Suprapubic skin (tissue), 4 donors: ENCODE data around the gene CIAO2B. TPM values are rescaled to one million over a fixed set of nuclear protein-coding genes. Genes with fewer than 3 reads are reported as not detected.
A peak's percentile ranks its signal among the peaks of the same experiment; 100 is the strongest.

Source experiments
- DNase-seq, 2 donors: peaks; one replicate each; pipeline ENCODE4 v3.0.0-alpha.2; 2019; ENCODE audit warnings: low spot score in 2 of 2
- H3K27ac ChIP-seq: fragments of 200-600 bp; sonication (generic); one replicate; pipeline ENCODE4 v1.5.1; 2019
- H3K27me3 ChIP-seq: fragments of 200-600 bp; sonication (generic); one replicate; pipeline ENCODE4 v1.5.1; 2019
- H3K36me3 ChIP-seq: fragments of 200-600 bp; sonication (generic); one replicate; pipeline ENCODE4 v1.5.1; 2019
- H3K4me1 ChIP-seq: fragments of 200-600 bp; sonication (generic); one replicate; pipeline ENCODE4 v1.5.1; 2019
- H3K4me3 ChIP-seq: fragments of 200-600 bp; sonication (generic); one replicate; pipeline ENCODE4 v1.5.1; 2019; ENCODE audit warnings: mild to moderate bottlenecking
- H3K9me3 ChIP-seq: fragments of 200-600 bp; sonication (generic); one replicate; pipeline ENCODE4 v1.5.1; 2019
- EP300 ChIP-seq: sonication (generic); formaldehyde crosslinking; IDR thresholded peaks from one replicate; pipeline ENCODE4 v1.6.1; 2017; ENCODE audit warnings: antibody characterized with exemption
- POLR2A ChIP-seq, 2 donors: fragments of 450-650 bp; IDR thresholded peaks; one replicate each; pipeline ENCODE4 v1.6.1; 2017; ENCODE audit warnings: antibody characterized with exemption in 2 of 2, mild to moderate bottlenecking in 2 of 2, moderate library complexity in 2 of 2
- POLR2AphosphoS5 ChIP-seq, 3 donors: sonication (generic); formaldehyde crosslinking; IDR thresholded peaks; one replicate each; pipeline ENCODE4 v1.6.1; 2017; ENCODE audit warnings: antibody characterized with exemption in 3 of 3
- WGBS: methylation state at CpG from one replicate; pipeline ENCODE4 v1.1.5; 2018; 5-methylcytosine and 5-hydroxymethylcytosine counted together
- total RNA-seq, 4 donors: library from RNA; depleted of rRNA; stranded (reverse); fragments of >200 nt; gene quantifications; one replicate each; pipeline ENCODE4 v1.1.0, GENCODE V29; 2016
- TF ChIP-seq, protein P1 (sequence below), 2 donors: fragments of 200-600 bp in 1 of 2; fragments of 450-650 bp in 1 of 2; sonication (generic) in 1 of 2; IDR thresholded peaks; one replicate each; pipeline ENCODE4 v1.5.1; 2016 to 2019; ENCODE audit warnings: antibody characterized with exemption in 2 of 2, mild to moderate bottlenecking in 1 of 2, moderate library complexity in 1 of 2

CIAO2B gene
- total RNA-seq, 4 donors from 2014 or later, result 34.4 to 69.0 (median 45.0) TPM

DNA sequence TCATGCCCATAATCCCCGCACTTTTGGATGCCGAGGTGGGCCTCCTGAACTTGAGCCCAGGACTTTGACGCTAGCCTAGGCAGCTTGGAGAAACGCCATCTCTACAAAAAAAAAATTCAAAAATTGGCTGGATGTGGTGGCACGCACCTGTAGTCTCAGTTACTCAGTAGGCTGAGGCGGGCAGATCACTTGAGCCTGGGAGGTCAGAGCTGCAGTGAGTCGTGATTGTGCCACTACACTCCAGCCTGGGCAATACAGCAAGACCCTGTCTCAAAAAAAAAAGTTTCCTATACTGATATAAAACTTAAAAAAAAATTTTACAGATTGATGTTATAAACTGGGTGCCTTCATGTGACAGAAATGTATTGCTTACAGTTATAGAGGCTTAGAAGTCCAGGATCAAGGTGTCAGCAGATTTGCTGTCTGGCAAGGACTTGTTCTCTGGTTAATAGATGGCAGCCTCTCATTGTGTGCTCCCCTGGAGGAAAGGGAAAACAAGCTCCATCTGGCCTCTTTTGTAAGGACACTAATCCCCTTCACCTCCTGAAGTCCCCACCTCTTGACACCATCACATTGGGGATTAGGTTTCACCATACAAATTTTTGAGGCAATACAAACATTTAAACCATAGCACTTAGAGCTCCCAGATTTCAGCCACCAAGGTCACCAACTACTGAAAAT lies 18.4 kb upstream of the CIAO2B start:
- no peak for DNase-seq
- Histone ChIP-seq H3K27ac (no peak overlapping the region), H3K4me3 (no peak overlapping the region), H3K36me3 (no peaks in the 10 kb centered on the region), H3K9me3 (no peaks in the 10 kb centered on the region), H3K4me1 (peaks cover 15% of the 10 kb centered on the region), H3K27me3 (peaks cover 3% of the 10 kb centered on the region)
- WGBS, result 91% methylated on average over 7 of the region's 7 CpGs
- TF ChIP-seq POLR2AphosphoS5 (IDR thresholded peaks at IDR 0.05), result no peak
- no peak for TF ChIP-seq POLR2A (IDR thresholded peaks at IDR 0.05)
- TF ChIP-seq EP300, result no peak
- TF ChIP-seq, protein P1, sequence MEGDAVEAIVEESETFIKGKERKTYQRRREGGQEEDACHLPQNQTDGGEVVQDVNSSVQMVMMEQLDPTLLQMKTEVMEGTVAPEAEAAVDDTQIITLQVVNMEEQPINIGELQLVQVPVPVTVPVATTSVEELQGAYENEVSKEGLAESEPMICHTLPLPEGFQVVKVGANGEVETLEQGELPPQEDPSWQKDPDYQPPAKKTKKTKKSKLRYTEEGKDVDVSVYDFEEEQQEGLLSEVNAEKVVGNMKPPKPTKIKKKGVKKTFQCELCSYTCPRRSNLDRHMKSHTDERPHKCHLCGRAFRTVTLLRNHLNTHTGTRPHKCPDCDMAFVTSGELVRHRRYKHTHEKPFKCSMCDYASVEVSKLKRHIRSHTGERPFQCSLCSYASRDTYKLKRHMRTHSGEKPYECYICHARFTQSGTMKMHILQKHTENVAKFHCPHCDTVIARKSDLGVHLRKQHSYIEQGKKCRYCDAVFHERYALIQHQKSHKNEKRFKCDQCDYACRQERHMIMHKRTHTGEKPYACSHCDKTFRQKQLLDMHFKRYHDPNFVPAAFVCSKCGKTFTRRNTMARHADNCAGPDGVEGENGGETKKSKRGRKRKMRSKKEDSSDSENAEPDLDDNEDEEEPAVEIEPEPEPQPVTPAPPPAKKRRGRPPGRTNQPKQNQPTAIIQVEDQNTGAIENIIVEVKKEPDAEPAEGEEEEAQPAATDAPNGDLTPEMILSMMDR (IDR thresholded peaks at IDR 0.05), result no peak

DNA sequence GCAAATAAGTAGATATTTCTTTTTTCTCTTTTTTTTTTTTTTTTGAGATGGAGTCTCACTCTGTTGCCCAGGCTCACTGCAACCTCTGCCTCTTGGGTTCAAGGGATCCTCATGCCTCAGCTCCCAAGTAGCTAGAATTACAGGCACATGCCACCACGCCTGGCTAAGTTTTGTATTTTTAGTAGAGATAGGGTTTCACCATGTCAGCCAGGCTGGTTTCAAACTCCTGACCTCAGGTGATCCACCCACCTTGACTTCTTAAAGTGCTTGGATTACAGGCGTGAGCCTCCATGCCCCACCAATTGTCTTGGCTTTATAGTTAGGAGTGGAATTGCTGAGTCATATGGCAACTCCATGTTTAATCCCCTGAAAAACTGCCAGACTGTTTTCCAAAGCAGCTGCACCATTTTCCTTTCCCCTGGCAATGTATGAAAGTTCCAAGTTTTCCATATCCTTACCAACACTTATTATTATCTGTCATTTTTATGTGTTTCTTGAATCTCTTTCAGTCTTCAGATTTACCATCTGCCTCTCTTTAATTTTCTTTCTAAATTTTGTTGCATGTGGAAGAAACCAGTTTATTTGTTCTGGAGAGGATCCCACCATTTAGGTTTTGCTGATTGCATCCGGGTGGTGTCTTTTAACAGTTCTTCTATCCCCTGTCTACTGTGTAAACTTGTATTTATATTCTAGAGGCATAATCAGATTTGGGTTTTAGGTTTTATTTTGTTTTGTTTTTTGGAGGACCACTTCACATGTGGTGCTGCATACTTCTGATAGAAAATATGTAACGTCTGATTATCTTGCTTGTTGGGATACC lies 17.0 kb upstream of the CIAO2B start:
- Histone ChIP-seq H3K4me3 (no peak overlapping the region), H3K27ac (no peak overlapping the region), H3K27me3 (peaks cover 3% of the 10 kb centered on the region), H3K36me3 (no peaks in the 10 kb centered on the region), H3K9me3 (no peaks in the 10 kb centered on the region), H3K4me1 (peaks cover 21% of the 10 kb centered on the region)
- WGBS, result 83% methylated on average over 4 of the region's 4 CpGs
- DNase-seq, result no peak
- no peak for TF ChIP-seq EP300
- TF ChIP-seq, protein P1 (IDR thresholded peaks at IDR 0.05), result no peak
- no peak for TF ChIP-seq POLR2A (IDR thresholded peaks at IDR 0.05)
- no peak for TF ChIP-seq POLR2AphosphoS5 (IDR thresholded peaks at IDR 0.05)

DNA sequence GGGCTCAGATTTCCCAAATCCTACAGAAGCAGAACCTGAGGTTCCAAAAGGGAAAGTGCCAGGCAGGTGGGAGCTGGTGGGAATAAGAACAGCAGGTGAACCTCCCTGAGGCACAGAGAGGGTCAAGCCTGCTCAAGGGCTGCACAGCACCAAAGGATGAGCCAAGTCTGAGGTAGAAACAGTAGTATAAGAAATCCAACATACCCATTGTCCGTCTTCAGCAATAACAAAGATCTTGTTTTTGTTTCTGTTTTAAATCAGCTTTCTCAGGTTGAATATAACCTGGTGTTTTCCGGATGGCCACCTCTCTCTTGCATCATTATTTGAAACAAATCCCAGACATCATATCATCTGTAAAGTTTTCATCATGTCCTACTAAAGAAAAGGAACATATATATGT lies 16.2 kb upstream of the CIAO2B start:
- no peak overlapping the region for H3K4me3 ChIP-seq
- H3K4me1 ChIP-seq, result peaks cover 21% of the 10 kb centered on the region

DNA sequence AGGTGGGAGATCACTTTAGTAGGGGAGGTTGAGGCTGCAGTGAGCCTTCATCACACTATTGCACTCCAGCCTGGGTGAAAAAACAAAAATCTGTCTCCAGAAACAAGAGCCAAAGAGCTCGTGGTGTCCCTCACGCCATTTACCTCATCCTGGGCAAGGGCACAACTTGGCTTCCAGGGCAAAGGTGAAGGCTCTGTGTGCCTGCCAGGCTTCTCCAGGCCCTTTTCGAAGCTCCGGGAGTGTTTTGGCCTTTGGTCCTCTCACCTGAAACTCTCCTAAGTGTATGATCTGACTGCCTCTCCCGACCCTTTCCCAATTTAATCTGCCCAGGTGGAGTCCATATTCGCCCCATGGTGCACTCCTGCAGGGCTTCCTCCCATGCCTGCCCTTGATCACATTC lies 15.3 kb upstream of the CIAO2B start:
- H3K4me1 ChIP-seq, result peaks cover 21% of the 10 kb centered on the region
- H3K9me3 ChIP-seq, result no peaks in the 10 kb centered on the region
- TF ChIP-seq EP300 (no peak), POLR2AphosphoS5 (IDR thresholded peaks at IDR 0.05) (no peak), POLR2A (IDR thresholded peaks at IDR 0.05) (no peak)
- no peaks in the 10 kb centered on the region for H3K36me3 ChIP-seq
- 78% methylated on average over 6 of the region's 6 CpGs for WGBS
- no peak overlapping the region for H3K27ac ChIP-seq
- peaks cover 3% of the 10 kb centered on the region for H3K27me3 ChIP-seq
- no peak overlapping the region for H3K4me3 ChIP-seq
- DNase-seq, result no peak

More for the DNA sequence above, 16.2 kb upstream of the CIAO2B start:
- no peaks in the 10 kb centered on the region for H3K9me3 ChIP-seq
- WGBS, result 82% methylated on average over 2 of the region's 2 CpGs
- DNase-seq, result no peak
- H3K27me3 ChIP-seq, result peaks cover 3% of the 10 kb centered on the region
- H3K36me3 ChIP-seq, result no peaks in the 10 kb centered on the region
- H3K27ac ChIP-seq, result no peak overlapping the region
- TF ChIP-seq, protein P1 (IDR thresholded peaks at IDR 0.05), result no peak
- TF ChIP-seq POLR2A (IDR thresholded peaks at IDR 0.05) (no peak), EP300 (no peak), POLR2AphosphoS5 (IDR thresholded peaks at IDR 0.05) (no peak)

DNA sequence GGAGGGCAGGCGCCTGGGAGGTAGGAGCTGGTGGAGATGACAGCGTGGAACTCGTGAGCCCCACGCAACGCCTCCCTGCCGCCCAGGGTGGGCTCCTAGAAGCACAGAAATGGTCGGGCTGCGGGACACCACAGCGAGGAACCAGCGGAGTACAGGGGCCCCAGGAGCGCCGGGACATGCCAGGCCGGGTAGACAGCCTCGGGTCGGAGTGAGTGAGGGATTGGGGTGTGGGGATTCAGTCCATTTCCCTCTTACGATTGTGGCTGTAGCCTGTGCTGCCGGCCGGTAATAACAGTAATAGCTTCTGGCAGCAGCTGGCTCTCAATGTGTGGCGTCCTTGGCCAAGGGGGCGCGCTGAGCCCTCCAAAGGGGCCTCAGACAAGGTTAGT lies 14.6 kb upstream of the CIAO2B start:
- DNase-seq, result no peak
- Histone ChIP-seq H3K27ac (no peak overlapping the region), H3K9me3 (no peaks in the 10 kb centered on the region), H3K36me3 (peaks cover 2% of the 10 kb centered on the region), H3K4me1 (peaks cover 21% of the 10 kb centered on the region), H3K4me3 (peak overlapping the region; percentile 58), H3K27me3 (peaks cover 3% of the 10 kb centered on the region)
- WGBS, result 34% methylated on average over 7 of the region's 21 CpGs
- no peak for TF ChIP-seq POLR2A (IDR thresholded peaks at IDR 0.05)
- no peak for TF ChIP-seq POLR2AphosphoS5 (IDR thresholded peaks at IDR 0.05)
- TF ChIP-seq, protein P1 (IDR thresholded peaks at IDR 0.05), result no peak
- TF ChIP-seq EP300, result no peak
